ENCODE measurements around the gene TTC3. TPM values are rescaled to one million over a fixed set of nuclear protein-coding genes. Genes with fewer than 3 reads are reported as not detected.

The TTC3 gene
- total and polyA plus RNA-seq, 2 of the 13 experiments (the other 11 are each of a cell fraction or from before 2014, with no cell fraction given): 55.7 to 108 TPM

DNA sequence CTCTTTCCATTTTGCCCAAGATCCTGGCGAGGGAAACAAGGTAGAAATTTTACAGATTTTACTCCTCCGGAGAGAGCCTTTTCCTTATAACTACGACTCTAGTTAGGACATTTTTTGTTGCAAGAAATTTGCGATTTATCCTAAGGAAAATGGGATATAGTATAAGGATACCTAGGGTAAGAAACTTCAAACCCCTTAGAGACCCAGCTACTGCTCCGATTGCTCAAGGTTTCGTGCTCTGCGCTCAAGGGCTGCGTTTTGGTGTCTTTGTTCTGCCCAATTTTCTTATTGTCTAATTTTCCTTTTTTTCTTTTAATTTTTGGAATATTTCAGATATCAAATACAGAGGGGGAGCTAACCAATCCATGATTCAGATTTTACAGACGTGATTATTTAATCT lies 1.5 kb downstream of the TTC3 start:
- H3K9me3 ChIP-seq (ENCODE audit: low read length): no peaks in the 10 kb centered on the region
- no peaks in the 10 kb centered on the region; a peak in 1 of 5 replicates for H3K27me3 ChIP-seq (ENCODE audit: control insufficient read depth in 1 of 2, insufficient read depth in 2 of 2, low read length in 2 of 2)
- peak overlapping the region; percentile 71 to 92 (median 80) for H3K4me3 ChIP-seq (replicated peaks in 1 of 3; ENCODE audit: insufficient read depth in 1 of 3, low read depth in 2 of 3, low read length in 3 of 3)
- H3K27ac ChIP-seq (ENCODE audit: extremely low read length, insufficient read depth, low read length): peak overlapping the region; percentile 80
- no peak overlapping the region for H2AFZ ChIP-seq (ENCODE audit: low read length)
- H3K4me2 ChIP-seq (ENCODE audit: low read depth, low read length): peak overlapping the region; percentile 84
- intact Hi-C loops (cut with micrococcal nuclease; ENCODE audit: unreplicated experiment) (loop anchor here (5.0 kb wide), 1 partner anchor 87 kb away; no protein-coding TSS in a partner anchor), in situ Hi-C loops (cut with HindIII; ENCODE audit: extremely low pct_ligation_motif_present, low pct_unique_long_range_greater_than_20kb) (no loop called here)
- CTCF ChIA-PET (ENCODE audit: low intra/inter-chr PET ratio, low total read pairs): no interaction called here
- FAIRE-seq: no peak
- ATAC-seq: no peak
- H3K36me3 ChIP-seq (replicated peaks in 1 of 2; ENCODE audit: control insufficient read depth in 1 of 2, insufficient read depth in 2 of 2, low read length in 2 of 2): no peaks in the 10 kb centered on the region
- peaks cover 37% of the 10 kb centered on the region for H4K20me1 ChIP-seq (ENCODE audit: insufficient read depth, low read length)
- WGBS (ENCODE audit: low lambda C conversion rate): under 1% methylated on average over 9 of the region's 9 CpGs
- BruUV-seq (replicated peaks): TSS peak; percentile 45
- TF ChIP-seq HDAC2 (CRISPR knock-in tag; IDR thresholded peaks at IDR 0.05): no peak
- TF ChIP-seq NKX3-1 (CRISPR knock-in tag; IDR thresholded peaks at IDR 0.05): no peak
- no peak for TF ChIP-seq ZNF33B (CRISPR knock-in tag; IDR thresholded peaks at IDR 0.05)
- no peak for TF ChIP-seq HNRNPL (IDR thresholded peaks at IDR 0.05; ENCODE audit: low read depth, low read length)
- no peak for TF ChIP-seq HOXA5 (CRISPR knock-in tag; IDR thresholded peaks at IDR 0.05)
- TF ChIP-seq ZNF577 (CRISPR knock-in tag; IDR thresholded peaks at IDR 0.05; ENCODE audit: borderline replicate concordance, low read depth): no peak
- no peak for TF ChIP-seq ZNF431 (CRISPR knock-in tag; IDR thresholded peaks at IDR 0.05; ENCODE audit: borderline replicate concordance, low read depth)
- no peak for TF ChIP-seq HCFC1 (IDR thresholded peaks at IDR 0.05; ENCODE audit: low read depth, low read length)
- TF ChIP-seq MLLT10 (CRISPR knock-in tag; IDR thresholded peaks at IDR 0.05): no peak
- TF ChIP-seq ZNF672 (CRISPR knock-in tag; IDR thresholded peaks at IDR 0.05): no peak
- TF ChIP-seq NFYB (CRISPR knock-in tag; IDR thresholded peaks at IDR 0.05): no peak
- no peak for TF ChIP-seq ZNF558 (CRISPR knock-in tag; IDR thresholded peaks at IDR 0.05; ENCODE audit: borderline replicate concordance)
- H3K79me2 ChIP-seq (ENCODE audit: insufficient read depth, low read length): peaks cover 79% of the 10 kb centered on the region
- DNase-seq (ENCODE audit: low spot score): no peak
- peak overlapping the region; percentile 99 for H3K9ac ChIP-seq (ENCODE audit: insufficient read depth, low read depth, low read length)
- H3K4me1 ChIP-seq (ENCODE audit: insufficient read depth, low read length): peaks cover 66% of the 10 kb centered on the region
- POLR2A ChIA-PET: interaction anchor here (1.4 kb wide), 1 partner anchor 108 kb away, joined by 3 read pairs; the partner anchor contains the start of gene HLCS

All from HepG2 (cell line).